ENCODE data around the gene ITGBL1. TPM values are rescaled to one million over a fixed set of nuclear protein-coding genes. Genes with fewer than 3 reads are reported as not detected.

The ITGBL1 gene
- total and polyA plus RNA-seq, 2 donors (not counting 3 experiments of a cell fraction or from before 2014, with no cell fraction given) = 4.6 to 8.8 TPM

Other genes starting within 250 kb of the ITGBL1 start
- gene NALCN, start 36.2 kb upstream of the ITGBL1 start, total RNA-seq = 4.4 and 6.8 TPM in 2 replicates
- 2.2 and 3.3 TPM in 2 replicates for gene NALCN, start 36.2 kb upstream of the ITGBL1 start, polyA plus RNA-seq

Measured in endothelial cell of umbilical vein (primary cell).